ENCODE results near the gene RERE.

GRCh38 chr1:8663090-8663802, 154.2 kb downstream of the RERE start:
- TF ChIP-seq TAF1 (IDR thresholded peaks at IDR 0.05; ENCODE audit: borderline replicate concordance, low read depth, low read length) = no peak
- TF ChIP-seq POLR2A (IDR thresholded peaks at IDR 0.05; ENCODE audit: low read depth, low read length) = no peak
